ENCODE results near the gene CEBPE.

The CEBPE gene

DNA sequence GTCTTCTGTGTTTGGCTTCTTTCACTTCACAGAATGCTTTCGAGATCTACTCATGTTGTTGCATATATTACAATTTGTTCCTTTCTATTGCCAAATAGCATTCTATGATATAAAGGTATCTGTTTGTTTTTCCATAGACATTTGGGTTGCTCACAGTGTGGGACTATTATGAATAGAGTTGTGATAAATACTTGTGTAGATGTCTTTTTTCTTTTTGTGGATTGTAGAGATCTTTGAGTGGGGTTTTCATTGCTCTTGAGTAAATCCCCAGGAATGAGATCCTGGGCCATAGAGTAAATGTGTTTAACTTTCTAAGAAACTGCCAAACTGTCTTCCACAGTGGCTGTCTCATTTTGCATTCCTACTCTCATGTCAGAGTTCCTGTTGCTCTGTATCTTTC is 24.9 kb upstream of the CEBPE start:
- DNase-seq (ENCODE audit: low read depth in 2 of 2): no peak

DNA sequence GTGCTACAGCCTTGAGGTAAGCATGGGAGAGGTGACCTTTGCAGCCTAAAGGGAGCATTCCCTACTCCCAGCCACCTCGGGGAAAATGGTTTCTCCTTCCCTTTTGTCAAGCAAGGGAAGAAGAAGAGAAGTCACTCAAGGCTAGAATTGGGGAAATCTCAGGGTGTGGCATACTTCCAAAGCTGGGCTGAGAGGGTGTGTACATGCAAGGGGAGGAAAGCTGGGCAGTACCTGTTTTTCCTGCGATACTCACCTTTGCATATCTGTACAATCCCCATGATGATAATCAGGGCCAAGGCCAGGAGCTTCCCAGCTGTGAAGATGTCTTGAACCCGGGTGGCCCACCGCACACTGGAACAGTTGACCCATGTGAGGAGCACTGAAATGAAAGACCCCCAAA is 23.8 kb upstream of the CEBPE start:
- DNase-seq (ENCODE audit: low read depth in 2 of 2): no peak

DNA sequence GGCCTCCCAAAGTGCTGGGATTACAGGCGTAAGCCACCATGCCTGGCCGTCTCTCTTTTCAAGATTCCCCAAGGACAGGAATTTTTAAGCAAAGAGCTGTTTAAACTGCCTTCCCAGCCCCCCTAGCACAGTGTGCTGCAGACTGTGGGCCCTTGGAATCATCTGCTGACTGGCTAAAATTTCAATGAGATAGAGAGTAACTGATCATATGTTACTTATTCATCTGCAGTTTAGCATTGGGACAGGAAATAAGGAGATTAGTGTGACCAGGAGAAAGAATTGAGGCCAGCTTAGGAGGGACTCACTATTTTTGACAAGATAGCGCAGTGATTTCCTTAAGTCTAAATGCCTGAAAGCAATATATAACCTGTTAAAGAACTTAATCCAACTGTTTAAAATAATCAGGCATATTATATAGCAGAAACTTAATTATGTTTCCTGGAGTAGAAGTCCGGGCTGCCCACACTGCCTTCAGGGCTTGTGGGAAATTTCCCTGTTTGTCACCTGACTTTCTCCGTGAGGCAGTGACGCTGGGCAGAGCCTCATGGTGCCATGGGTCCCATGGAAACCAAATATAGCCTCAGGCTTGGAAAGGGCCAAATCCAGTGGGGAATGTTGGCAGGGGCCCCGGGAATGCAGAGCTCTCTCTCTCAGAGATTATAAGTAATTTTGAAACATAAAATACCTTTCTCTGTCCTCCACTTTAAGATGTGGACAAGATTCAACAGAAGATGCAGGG is 22.8 kb upstream of the CEBPE start:
- DNase-seq (ENCODE audit: low read depth in 2 of 2): no peak

- DNase-seq (ENCODE audit: low read depth in 2 of 2): no peak
Observed at GRCh38 chr14:23140371-23140770, 21.3 kb upstream of the CEBPE start.

DNA sequence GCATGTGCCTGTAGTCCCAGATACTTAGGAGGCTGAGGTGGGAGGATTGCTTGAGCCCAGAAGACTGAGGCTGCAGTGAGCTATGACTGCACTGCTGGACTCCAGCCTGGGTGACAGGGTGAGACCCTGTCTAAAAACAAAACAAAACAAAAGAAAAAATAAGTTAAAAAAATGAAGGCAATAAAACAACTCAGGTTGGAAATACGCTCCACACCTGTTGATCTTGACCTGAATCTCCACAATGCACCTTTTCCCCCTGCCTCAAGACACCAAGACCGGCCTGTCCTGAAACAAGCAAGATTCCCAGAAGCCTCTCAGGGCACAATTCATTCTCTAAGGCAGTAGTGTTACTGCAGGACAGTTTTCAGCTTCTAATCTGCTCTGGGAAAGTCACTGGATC is 20.8 kb upstream of the CEBPE start:
- DNase-seq (ENCODE audit: low read depth in 2 of 2): no peak

GRCh38 chr14:23137813-23138535 is 18.9 kb upstream of the CEBPE start:
- DNase-seq (ENCODE audit: low read depth in 2 of 2): no peak

GRCh38 chr14:23137192-23137812 is 18.2 kb upstream of the CEBPE start:
- DNase-seq (ENCODE audit: low read depth in 2 of 2): no peak

GRCh38 chr14:23136566-23137133 is 17.6 kb upstream of the CEBPE start:
- no peak for DNase-seq (ENCODE audit: low read depth in 2 of 2)

DNA sequence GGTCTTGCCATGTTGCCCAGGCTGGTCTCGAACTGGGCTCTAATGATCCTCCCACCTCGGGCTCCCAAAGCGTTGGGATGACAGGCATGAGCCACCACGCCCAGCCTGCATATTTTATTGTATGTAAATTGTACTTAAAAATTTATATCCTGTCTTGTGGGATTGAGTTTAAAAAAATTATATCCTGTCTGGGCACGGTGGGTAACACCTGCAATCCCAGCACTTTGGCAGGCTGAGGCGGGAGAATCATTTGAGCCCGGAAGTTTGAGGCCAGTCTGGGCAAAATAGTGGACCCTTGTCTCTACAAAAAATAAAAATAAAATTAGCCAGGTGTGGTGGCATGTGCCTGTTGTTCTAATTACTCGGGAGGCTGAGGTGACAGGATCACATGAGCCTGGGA is 13.9 kb upstream of the CEBPE start:
- no peak for DNase-seq (ENCODE audit: low read depth in 2 of 2)

DNA sequence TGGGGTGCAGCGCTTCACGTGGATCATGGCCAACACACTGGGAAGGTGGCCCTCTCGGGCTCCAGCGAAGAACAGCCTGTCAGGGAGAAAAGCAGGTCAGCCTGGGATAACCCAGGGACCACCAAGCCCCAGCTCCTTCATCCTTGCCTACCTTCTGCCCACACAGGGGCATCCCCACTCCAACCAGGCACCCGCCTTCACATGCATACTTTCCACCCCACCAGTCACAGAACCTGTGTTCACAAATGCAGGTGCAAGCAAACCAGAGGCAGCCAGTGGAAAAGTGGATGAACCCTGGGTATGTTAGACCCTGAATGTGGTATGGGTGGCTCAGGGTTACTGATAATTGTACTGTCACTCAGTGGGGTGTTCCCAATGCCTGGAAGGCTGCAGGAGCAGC is 12.4 kb upstream of the CEBPE start:
- no peak for DNase-seq (ENCODE audit: low read depth in 2 of 2)

DNA sequence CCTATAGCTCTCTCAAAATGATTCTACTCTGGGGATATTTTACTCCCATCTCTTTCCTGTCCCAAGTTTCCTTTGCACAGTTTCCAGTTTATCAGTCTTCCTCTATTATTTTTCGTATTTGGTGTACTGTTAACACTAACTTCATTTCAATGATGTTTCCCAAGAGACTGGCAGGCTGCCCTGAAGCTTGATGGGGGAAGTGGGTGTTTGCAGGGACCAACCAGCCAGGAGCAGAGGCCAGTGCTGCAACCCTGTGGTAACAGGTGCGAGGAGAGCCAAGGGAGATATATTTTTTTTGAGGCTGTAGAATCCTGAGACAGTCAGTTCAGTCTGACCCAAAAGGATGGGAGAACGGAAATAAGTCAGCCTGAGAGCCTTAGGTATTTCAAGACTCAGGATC is 11.8 kb upstream of the CEBPE start:
- DNase-seq (ENCODE audit: low read depth in 2 of 2): no peak

GRCh38 chr14:23129759-23130316 is 10.8 kb upstream of the CEBPE start:
- DNase-seq (ENCODE audit: low read depth in 2 of 2): no peak

- DNase-seq (ENCODE audit: low read depth in 2 of 2): no peak
Observed at GRCh38 chr14:23128969-23129758, 10.1 kb upstream of the CEBPE start.

GRCh38 chr14:23127861-23128260 is 8.8 kb upstream of the CEBPE start:
- no peak for DNase-seq (ENCODE audit: low read depth in 2 of 2)

- no peak for DNase-seq (ENCODE audit: low read depth in 2 of 2)
Observed at GRCh38 chr14:23126548-23127278, 7.7 kb upstream of the CEBPE start.

DNA sequence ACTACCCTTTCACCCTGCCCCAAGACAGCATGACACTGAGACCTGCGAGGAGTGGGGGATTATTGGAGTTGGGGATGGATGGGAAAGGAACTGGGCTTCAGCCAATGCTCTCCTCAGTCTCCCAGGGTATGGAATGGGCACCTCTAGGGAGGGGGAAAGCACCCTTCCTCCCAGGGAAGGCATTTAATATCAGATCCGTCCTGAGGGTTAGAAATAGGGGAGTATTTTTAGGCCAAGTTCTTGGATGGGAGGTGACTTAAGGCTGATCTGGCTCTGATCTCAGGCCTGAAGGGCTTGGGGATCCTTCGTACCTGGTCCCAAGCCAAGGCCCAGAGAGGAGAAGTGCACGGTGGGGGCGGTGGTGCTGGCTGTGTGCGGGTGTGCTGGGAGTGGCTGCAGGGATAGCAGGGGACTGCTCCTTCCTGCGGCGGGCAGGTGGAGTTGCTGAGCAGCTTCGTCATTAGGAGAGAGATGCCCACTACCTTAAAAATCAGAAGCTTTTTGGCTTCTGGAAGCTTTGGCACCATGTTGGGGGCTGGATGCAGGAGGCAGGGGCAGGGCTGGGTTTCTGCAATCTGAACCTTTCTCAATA is 7.0 kb upstream of the CEBPE start:
- no peak for DNase-seq (ENCODE audit: low read depth in 2 of 2)

DNA sequence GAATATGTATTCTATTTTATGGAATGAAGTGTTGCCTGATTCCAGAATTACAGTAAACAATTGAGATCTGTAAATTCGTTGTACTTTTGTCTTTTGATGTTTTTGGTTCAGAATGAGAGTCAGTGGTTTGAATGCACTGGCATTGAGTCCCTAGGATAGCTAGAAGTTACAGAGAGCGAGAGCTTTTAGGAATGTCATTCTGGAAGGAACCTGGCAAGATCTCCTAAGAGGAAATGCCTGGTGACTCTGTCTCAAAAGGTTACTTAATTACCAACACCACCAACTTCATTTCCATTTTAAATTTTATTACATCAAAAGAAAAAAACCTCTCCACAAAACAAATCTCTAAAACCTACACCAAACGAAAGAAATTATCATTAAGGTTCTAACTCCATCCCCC is 6.0 kb upstream of the CEBPE start:
- no peak for DNase-seq (ENCODE audit: low read depth in 2 of 2)

DNA sequence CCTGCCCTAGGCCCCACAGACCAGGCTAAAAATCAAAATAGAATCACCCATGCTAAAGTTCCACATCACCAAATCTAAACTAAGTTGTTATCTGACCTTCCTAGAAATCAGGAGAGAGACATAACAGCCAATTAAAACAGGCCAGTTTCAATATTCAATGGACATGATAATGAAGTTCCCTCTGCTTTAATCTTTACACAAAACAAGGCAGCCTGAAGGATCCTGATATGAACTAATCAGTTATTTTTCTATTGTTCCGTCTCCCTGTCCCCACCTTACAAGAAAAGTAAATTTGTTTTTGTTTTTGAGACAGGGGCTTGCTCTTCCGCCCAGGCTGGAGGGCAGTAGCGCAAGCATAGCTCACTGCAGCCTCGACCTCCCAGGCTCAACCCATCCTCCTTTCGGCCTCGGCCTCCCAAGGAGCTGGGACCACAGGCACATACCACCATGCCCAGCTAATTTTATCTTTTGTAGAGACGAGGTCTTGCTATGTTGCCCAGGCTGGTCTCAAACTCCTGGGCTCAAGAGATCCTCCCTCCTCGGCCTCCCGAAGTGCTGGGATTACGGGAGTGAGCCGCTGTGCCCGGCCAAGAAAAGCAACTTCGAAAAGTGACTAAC is 5.4 kb upstream of the CEBPE start:
- DNase-seq (ENCODE audit: low read depth in 2 of 2): no peak

DNA sequence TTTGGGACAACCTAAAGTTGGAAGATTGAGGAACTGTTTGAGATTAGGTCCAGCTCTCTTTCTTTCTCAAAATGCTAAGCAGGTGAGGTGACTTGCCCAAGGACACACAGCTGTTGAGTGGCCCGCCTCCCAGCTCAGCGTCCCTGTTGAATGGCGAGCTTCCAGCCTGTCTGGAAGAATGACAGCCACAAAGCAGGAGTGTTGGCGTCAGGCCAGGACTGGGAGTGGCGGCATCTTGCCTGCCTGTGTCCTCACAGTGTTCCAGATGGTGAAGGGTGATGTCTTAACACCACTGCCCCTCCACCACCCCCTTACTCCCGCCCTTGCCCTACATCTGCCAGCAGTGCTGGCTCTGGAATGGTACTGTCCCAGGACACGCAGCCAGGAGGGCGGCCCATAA is 4.4 kb upstream of the CEBPE start:
- DNase-seq (ENCODE audit: low read depth in 2 of 2): no peak

- no peak for DNase-seq (ENCODE audit: low read depth in 2 of 2)
Observed at GRCh38 chr14:23122086-23122485, 3.0 kb upstream of the CEBPE start.
